Breast epithelium (tissue), 4 donors: Measurements from ENCODE around the gene ABCB8. TPM values are rescaled to one million over a fixed set of nuclear protein-coding genes. Genes with fewer than 3 reads are reported as not detected.

Experiments
- DNase-seq, 2 donors: peaks; one replicate each; pipeline ENCODE4 v3.0.0-alpha.2; 2019; ENCODE audit warnings: low spot score in 2 of 2
- H3K27ac ChIP-seq, 2 donors: fragments of 200-600 bp; sonication (generic) in 1 of 2; one replicate each; pipeline ENCODE4 v1.5.1; 2016 to 2019; ENCODE audit warnings: mild to moderate bottlenecking in 1 of 2
- H3K27me3 ChIP-seq, 2 donors: fragments of 200-600 bp; sonication (generic) in 1 of 2; one replicate each; pipeline versions ENCODE4 v1.5.1 to v1.6.0; 2017 to 2019; ENCODE audit warnings: control low read depth in 1 of 2, mild to moderate bottlenecking in 1 of 2
- H3K36me3 ChIP-seq: fragments of 200-600 bp; one replicate; pipeline ENCODE4 v1.5.1; 2019
- H3K4me1 ChIP-seq, 2 donors: fragments of 200-600 bp; sonication (generic); one replicate each; pipeline ENCODE4 v1.5.1; 2016 to 2019; ENCODE audit warnings: control low read depth in 1 of 2
- H3K4me3 ChIP-seq, 3 donors: fragments of 200-600 bp; sonication (generic); 1 replicate in 2 of 3; 2 replicates in 1 of 3; pipeline ENCODE4 v1.5.1; 2016 to 2019; ENCODE audit warnings: mild to moderate bottlenecking in 3 of 3, moderate library complexity in 2 of 3
- H3K9me3 ChIP-seq, 2 donors: fragments of 200-600 bp; sonication (generic) in 1 of 2; one replicate each; pipeline ENCODE4 v1.5.1; 2016 to 2019; ENCODE audit warnings: control low read depth in 1 of 2
- POLR2A ChIP-seq: fragments of 450-650 bp; IDR thresholded peaks from one replicate; pipeline ENCODE4 v1.6.1; 2016; ENCODE audit warnings: antibody characterized with exemption, mild to moderate bottlenecking, moderate library complexity
- POLR2AphosphoS5 ChIP-seq, 3 donors: sonication (generic); formaldehyde crosslinking; IDR thresholded peaks; one replicate each; pipeline ENCODE4 v1.6.1; 2017; ENCODE audit warnings: antibody characterized with exemption in 3 of 3
- intact Hi-C: fragments of 100-400 bp; cut with DNase I; formaldehyde crosslinking; loops from one replicate; pipeline ENCODE4 v1.15.1; 2023; ENCODE audit warnings: low total_unique reads
- total RNA-seq, 3 donors: library from RNA; depleted of rRNA; stranded (reverse); fragments of >200 nt; gene quantifications; one replicate each; pipeline ENCODE4 v1.1.0, GENCODE V29; 2016
- TF ChIP-seq, protein P1 (sequence below), 3 donors: fragments of 450-650 bp; IDR thresholded peaks; one replicate each; pipeline ENCODE4 v1.5.1; 2016 to 2017; ENCODE audit warnings: antibody characterized with exemption in 3 of 3, mild to moderate bottlenecking in 3 of 3, moderate library complexity in 3 of 3

The ABCB8 gene
- total RNA-seq, 3 donors from 2014 or later, result 14.7 to 19.3 (median 17.6) TPM

- no peak overlapping the region for H3K4me3 ChIP-seq
- no peak for DNase-seq
- peaks cover 21% of the 10 kb centered on the region for H3K36me3 ChIP-seq
- no peaks in the 10 kb centered on the region for H3K9me3 ChIP-seq
- no peak overlapping the region for H3K27ac ChIP-seq
- no peaks in the 10 kb centered on the region for H3K4me1 ChIP-seq
- H3K27me3 ChIP-seq, result no peaks in the 10 kb centered on the region
- intact Hi-C loops, result no loop called here
- TF ChIP-seq, protein P1, sequence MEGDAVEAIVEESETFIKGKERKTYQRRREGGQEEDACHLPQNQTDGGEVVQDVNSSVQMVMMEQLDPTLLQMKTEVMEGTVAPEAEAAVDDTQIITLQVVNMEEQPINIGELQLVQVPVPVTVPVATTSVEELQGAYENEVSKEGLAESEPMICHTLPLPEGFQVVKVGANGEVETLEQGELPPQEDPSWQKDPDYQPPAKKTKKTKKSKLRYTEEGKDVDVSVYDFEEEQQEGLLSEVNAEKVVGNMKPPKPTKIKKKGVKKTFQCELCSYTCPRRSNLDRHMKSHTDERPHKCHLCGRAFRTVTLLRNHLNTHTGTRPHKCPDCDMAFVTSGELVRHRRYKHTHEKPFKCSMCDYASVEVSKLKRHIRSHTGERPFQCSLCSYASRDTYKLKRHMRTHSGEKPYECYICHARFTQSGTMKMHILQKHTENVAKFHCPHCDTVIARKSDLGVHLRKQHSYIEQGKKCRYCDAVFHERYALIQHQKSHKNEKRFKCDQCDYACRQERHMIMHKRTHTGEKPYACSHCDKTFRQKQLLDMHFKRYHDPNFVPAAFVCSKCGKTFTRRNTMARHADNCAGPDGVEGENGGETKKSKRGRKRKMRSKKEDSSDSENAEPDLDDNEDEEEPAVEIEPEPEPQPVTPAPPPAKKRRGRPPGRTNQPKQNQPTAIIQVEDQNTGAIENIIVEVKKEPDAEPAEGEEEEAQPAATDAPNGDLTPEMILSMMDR (IDR thresholded peaks at IDR 0.05), result no peak
- TF ChIP-seq POLR2A, result no peak
- no peak for TF ChIP-seq POLR2AphosphoS5 (IDR thresholded peaks at IDR 0.05)
These were observed 40.0 kb downstream of the ABCB8 start for GRCh38 chr7:151068069-151068773.

- no peak overlapping the region for H3K27ac ChIP-seq
- intact Hi-C loops, result no loop called here
- no peak for DNase-seq
- no peaks in the 10 kb centered on the region for H3K27me3 ChIP-seq
- no peaks in the 10 kb centered on the region for H3K4me1 ChIP-seq
- H3K9me3 ChIP-seq, result no peaks in the 10 kb centered on the region
- peaks cover 29% of the 10 kb centered on the region for H3K36me3 ChIP-seq
- TF ChIP-seq POLR2AphosphoS5 (IDR thresholded peaks at IDR 0.05) (no peak), POLR2A (no peak)
- TF ChIP-seq, protein P1 (IDR thresholded peaks at IDR 0.05), result no peak
- no peak overlapping the region for H3K4me3 ChIP-seq
These were observed 41.8 kb downstream of the ABCB8 start for GRCh38 chr7:151069841-151070573.

DNA sequence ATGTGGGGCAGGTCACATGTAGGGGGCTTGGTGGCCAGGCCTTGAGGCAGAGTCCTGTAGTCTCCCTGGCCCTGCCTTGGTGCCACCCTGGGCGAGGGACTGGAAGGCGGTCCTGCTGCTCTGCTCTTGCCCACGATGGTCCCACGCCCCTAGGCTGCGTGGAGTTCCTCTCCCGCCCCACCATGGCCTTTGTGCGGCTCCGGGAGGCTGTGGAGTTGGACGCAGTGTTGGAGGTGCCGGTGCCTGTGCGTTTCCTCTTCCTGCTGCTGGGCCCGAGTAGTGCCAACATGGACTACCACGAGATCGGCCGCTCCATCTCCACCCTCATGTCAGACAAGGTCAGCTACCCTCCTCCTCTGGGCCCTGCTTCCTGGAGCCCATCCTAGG, 42.3 kb downstream of the ABCB8 start:
- no peaks in the 10 kb centered on the region for H3K27me3 ChIP-seq
- H3K27ac ChIP-seq, result no peak overlapping the region
- peaks cover 29% of the 10 kb centered on the region for H3K36me3 ChIP-seq
- TF ChIP-seq POLR2AphosphoS5 (IDR thresholded peaks at IDR 0.05) (no peak), POLR2A (no peak)
- TF ChIP-seq, protein P1 (IDR thresholded peaks at IDR 0.05), result no peak
- H3K9me3 ChIP-seq, result no peaks in the 10 kb centered on the region
- no peak overlapping the region for H3K4me3 ChIP-seq
- DNase-seq, result no peak
- no peaks in the 10 kb centered on the region for H3K4me1 ChIP-seq
- intact Hi-C loops, result no loop called here

DNA sequence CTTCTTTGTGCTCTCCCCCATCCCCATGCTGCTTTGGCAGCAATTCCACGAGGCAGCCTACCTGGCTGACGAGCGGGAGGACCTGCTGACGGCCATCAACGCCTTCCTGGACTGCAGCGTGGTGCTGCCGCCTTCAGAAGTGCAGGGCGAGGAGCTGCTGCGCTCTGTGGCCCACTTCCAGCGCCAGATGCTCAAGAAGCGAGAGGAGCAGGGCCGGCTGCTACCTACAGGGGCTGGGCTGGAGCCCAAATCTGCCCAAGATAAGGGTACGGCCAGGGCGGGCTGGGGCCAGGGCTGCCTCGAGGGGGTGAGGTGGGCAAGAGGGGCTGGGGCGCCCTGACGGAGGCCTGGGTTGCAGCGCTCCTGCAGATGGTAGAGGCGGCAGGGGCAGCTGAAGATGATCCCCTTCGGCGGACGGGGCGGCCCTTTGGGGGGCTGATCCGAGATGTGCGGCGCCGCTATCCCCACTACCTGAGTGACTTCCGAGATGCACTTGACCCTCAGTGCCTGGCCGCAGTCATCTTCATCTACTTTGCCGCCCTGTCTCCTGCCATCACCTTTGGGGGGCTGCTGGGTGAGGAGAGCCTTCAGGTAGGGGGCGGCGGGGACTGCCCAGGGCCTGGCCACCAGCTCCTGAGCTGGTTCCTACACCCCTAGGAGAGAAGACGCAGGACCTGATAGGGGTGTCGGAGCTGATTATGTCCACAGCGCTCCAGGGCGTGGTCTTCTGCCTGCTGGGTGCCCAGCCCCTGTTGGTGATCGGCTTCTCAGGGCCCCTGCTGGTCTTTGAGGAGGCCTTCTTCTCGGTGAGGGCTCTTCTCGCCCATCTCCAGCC, 43.0 kb downstream of the ABCB8 start:
- Histone ChIP-seq H3K27ac (no peak overlapping the region), H3K4me3 (no peak overlapping the region), H3K4me1 (no peaks in the 10 kb centered on the region), H3K36me3 (peaks cover 29% of the 10 kb centered on the region), H3K27me3 (no peaks in the 10 kb centered on the region), H3K9me3 (no peaks in the 10 kb centered on the region)
- no peak for DNase-seq
- TF ChIP-seq POLR2AphosphoS5 (IDR thresholded peaks at IDR 0.05) (no peak), POLR2A (no peak)
- TF ChIP-seq, protein P1 (IDR thresholded peaks at IDR 0.05), result no peak
- intact Hi-C loops, result no loop called here
